ENCODE results near the gene KDM1A.
"Not testable (repeated sequence)": the region's sequence is repeated elsewhere in the genome, so short reads cannot be mapped to it uniquely, and the experiment has no call there.

Gene KDM1A

GRCh38 chr1:23019094-23019862, at the start of gene KDM1A:
Gene KDM1A, plus strand, starts transcription at chr1:23019468. Its CDS starts 129 bp downstream, at chr1:23019597.
- DNase-seq (ENCODE audit: low spot score) = peak; percentile 96

DNA sequence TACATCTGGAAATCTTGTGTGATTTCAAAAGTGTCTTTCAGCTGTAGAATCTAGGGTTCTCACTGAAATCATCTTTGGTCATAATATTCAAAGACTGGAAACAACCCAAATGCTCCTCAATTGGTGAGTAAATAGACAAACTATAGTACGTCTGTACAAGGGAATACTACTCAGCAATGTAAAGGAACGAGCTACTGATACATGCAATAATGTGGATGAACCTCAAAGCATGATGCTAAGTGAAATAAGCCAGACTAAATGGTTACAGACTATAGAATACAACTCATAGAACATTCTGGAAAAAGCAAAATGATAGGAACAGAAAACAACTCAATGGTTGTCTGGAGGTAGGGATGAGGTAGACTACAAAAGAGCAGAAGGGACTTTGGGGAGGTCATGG, 49.2 kb upstream of the KDM1A start:
- no peak for DNase-seq (ENCODE audit: low spot score)

- no peak for DNase-seq (ENCODE audit: low spot score)
Observed at GRCh38 chr1:22971161-22971560, 48.1 kb upstream of the KDM1A start.

- DNase-seq (ENCODE audit: low spot score) = no peak
Observed at GRCh38 chr1:22971611-22972405, 47.5 kb upstream of the KDM1A start.

- no peak for DNase-seq (ENCODE audit: low spot score)
Observed at GRCh38 chr1:22972760-22973159, 46.5 kb upstream of the KDM1A start, which contains the start of gene LACTBL1. Gene LACTBL1, minus strand, starts transcription at chr1:22972866. Its CDS starts 550 bp downstream, at chr1:22972316.

- DNase-seq (ENCODE audit: low spot score) = peak; percentile 38
Observed at GRCh38 chr1:22975694-22976093, 43.6 kb upstream of the KDM1A start.

DNA sequence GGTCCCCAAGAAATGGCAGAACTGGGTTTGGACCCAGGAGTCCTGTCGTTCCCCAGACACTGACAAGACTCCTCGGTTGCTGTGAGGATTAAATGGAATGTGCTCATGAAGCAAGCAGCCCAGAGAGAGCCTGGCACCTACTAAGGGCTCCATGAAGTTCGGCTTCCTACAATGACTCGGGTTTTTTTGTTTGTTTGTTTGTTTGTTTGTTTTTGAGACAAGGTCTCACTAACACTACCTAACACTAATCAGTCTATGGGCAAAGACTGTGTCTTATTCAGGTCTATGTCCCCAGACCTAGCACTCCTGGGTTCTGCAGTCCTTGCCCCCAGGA, 43.2 kb upstream of the KDM1A start:
- no peak for DNase-seq (ENCODE audit: low spot score)

DNA sequence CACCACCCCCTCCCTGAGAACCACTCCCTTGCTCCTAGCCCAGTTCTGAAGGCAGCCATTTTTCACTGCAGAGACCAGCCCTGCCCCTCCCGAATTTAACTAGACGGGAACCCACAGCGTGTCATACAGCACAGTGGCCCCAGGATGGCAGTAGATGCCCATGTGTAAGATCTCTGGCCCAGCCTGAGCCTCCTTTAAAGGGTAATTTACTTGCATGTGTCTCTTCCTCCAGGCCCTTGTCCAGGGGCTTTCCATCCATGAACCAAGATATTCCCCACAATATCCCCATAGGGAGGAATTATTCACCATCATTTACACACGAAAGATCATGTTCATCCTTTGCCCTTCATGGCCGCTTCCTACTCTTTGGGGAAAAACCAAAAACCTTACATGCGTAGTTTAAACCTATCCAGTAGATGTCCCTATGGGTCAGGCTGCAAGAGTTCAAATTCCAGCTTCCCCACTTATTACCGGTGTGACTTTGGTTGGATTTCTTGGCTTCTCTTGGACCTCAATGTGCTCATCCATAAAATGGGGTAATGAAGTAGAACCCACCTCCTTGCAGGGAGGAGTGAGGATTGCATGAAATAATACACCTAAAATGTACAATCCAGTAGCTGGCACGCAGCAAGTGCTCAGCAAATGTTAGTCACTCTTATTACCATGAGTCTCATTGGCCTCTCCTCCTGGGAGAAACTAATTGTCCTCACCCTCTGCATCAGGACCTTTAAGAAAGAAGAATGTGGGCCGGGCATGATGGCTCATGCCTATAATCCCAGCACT, 42.6 kb upstream of the KDM1A start:
- peak; percentile 88 for DNase-seq (ENCODE audit: low spot score)

GRCh38 chr1:22978299-22978698, 41.0 kb upstream of the KDM1A start:
- no peak for DNase-seq (ENCODE audit: low spot score)

GRCh38 chr1:22980471-22980790, 38.8 kb upstream of the KDM1A start:
- DNase-seq (ENCODE audit: low spot score) = not testable (repeated sequence)

GRCh38 chr1:22983944-22984343, 35.3 kb upstream of the KDM1A start:
- no peak for DNase-seq (ENCODE audit: low spot score)

DNA sequence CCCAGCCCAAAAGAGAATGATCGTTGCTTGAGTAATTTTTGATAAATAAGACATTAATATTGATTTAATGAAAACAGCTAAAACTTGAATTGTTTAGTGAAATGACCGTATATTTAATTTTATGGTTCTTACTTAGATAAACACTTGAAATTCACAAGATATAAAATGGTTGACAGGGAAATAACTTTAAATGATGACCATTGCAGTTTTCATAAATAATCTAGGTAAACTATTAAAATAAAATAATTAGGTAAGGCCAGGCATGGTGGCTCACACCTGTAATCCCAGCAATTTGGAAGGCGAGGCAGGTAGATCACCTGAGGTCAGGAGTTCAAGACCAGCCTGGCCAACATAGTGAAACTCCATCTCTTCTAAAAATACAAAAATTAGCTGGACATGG, 26.9 kb upstream of the KDM1A start:
- not testable (repeated sequence) for DNase-seq (ENCODE audit: low spot score)

- DNase-seq (ENCODE audit: low spot score) = not testable (repeated sequence)
Observed at GRCh38 chr1:22993220-22993795, 26.0 kb upstream of the KDM1A start.

GRCh38 chr1:22995774-22996173, 23.5 kb upstream of the KDM1A start:
- DNase-seq (ENCODE audit: low spot score) = no peak

DNA sequence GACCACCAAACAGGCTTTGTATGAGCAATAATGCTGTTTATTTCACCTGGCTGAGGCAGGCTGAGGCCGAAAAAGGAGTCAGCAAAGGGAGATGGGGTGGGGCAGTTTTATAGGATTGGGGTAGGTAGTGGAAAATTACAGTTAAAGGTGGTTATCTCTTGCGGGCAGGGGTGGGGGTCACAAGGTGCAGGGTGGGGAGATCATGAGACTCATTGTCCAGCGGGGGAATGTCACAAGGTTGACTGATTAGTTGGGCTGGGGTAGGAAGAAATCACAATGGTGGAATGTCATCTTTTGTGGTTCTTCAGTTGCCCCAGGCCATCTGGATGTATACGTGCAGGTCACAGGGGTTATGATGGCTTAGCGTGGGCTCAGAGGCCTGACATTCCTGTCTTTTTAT, 21.7 kb upstream of the KDM1A start:
- not testable (repeated sequence) for DNase-seq (ENCODE audit: low spot score)

DNA sequence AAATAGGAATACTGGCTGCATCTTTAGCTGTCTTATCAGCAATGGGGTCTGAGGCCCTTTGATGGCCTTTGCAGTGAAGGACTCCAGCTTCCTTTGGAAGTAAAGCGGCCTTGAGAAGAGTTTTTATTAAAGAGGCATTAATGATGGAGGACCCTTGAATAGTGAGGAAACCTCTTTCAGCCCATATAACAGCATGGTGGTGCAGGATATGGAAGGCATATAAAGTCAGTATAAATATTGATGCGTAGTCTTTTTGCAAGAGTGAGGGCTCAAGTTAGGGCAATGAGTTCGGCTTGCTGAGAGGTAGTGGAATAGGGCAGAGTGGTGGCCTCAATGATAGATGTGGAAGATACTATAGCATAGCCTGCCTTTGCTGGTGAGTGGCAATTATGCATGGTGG, 19.1 kb upstream of the KDM1A start:
- DNase-seq (ENCODE audit: low spot score) = not testable (repeated sequence)

DNA sequence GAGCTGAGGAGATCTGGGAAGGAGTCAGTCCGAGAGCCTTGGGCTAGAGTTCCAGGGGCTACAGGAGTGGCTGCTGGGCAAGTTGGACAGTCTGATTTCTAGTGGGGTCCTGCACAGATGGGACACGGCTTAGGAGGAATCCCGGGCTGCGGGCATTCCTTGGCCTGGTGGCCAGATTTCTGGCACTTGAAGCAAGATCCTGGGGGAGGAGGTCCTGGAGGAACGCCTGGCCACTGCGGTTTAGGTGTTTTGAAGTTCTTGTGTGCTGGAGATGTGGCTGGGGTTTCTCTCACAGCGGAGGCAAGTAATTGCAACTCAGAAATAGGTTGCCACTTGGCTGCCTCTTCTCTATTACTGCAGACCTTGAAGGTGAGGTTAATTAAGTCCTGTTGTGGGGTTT, 17.1 kb upstream of the KDM1A start:
- DNase-seq (ENCODE audit: low spot score) = not testable (repeated sequence)

- no peak for DNase-seq (ENCODE audit: low spot score)
Observed at GRCh38 chr1:23004112-23004511, 15.2 kb upstream of the KDM1A start.

DNA sequence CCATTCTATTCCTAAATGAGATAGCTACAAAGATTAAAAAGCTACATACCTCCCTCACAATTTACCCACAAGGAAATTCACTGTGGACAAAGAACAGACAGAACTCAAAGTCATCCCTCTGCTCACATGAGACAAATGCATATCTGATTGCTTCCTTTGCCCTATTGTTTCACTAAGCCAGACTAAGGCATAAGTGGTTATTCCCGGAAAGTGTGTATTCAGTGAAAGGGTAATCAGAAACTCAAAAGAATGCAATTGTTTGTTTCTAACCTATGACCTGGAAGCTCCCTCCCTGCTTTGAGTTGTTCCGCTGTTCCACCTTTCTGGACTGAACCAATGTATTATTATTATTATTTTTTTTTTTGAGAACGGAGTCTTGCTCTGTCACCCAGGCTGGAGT, 14.5 kb upstream of the KDM1A start:
- DNase-seq (ENCODE audit: low spot score) = not testable (repeated sequence)

GRCh38 chr1:23007106-23007505, 12.2 kb upstream of the KDM1A start:
- no peak for DNase-seq (ENCODE audit: low spot score)

DNA sequence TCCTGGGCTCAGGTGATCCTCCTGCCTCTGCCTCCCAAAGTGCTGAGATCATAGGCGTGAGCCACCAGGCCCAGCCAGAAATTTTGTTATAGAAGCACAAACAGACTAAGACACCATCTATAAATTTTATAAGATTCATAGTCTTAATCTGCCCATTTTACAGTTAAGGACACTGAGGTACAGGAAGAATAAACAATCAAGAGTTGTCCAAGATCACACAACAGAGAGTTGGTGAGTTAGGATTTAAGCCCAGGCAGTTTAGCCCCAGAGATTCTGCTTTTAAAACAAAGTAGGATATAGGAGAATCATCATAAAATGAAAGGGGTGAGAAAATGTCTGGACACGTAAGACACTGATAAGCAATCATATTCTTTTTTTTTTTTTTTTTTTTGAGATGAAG, 10.4 kb upstream of the KDM1A start:
- no peak for DNase-seq (ENCODE audit: low spot score)

- not testable (repeated sequence) for DNase-seq (ENCODE audit: low spot score)
Observed at GRCh38 chr1:23010025-23010424, 9.2 kb upstream of the KDM1A start.
